HG02610 (cell line): ENCODE measurements around the gene ENTR1.
"Not testable (repeated sequence)": the region's sequence is repeated elsewhere in the genome, so short reads cannot be mapped to it uniquely, and the experiment has no call there.

Experiments used
- ATAC-seq: cut with Tn5 transposase; IDR thresholded peaks from one replicate; pipeline ENCODE4 v1.9.1; 2021; ENCODE audit warnings: mild to moderate bottlenecking, moderate library complexity; ENCODE audit not compliant: unreplicated experiment

ENTR1 gene

DNA sequence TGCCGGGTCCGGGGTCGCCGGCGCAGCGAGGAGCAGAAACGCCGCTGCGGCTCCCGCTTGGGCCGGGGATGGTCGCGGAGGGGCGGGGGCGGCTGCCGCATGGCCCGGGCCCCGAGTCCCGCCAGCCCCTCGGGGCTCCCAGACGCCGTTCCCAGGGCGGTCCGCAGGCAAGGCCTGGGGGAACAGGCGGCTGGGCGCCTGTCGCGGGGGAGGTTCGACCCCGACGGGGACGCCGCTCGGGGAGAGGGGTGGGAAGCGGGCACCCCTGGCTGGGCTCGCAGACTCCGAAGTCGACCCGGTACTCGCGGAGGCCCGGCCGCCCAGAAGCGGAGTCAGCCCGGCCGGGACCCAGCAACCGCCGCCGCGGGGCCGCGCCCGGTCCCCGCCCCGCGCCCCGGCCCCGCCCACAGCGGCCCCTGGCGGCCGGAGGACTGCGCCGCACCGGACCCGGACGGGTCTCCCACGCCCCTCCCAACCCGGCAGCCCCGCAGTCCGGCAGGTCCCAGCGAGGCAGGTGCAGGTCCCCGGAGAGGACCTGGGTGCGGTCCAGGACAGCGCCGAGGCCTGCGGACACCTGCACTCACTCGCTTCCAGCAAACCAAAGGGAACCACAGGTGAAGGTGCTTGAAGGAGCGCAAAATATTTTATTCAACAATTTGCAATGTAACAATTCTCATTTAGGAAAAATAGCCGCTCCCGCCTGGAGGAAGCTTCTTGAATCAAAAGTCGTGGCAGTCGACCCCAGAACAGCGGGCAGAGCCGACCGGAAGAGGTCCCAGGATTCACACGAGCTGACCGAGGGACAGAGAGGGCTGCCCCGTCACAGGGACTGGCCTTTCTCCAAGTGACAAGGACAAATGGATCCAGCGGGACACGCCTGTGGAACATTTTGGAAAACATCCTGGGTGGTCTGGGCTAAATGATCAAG, 29.3 kb upstream of the ENTR1 start, which contains the start of gene INPP5E:
INPP5E (minus strand) TSS at position 365 of the 928 bp plus-strand sequence. CDS start 426 bp downstream, outside the sequence.
- peak; percentile 60 for ATAC-seq

DNA sequence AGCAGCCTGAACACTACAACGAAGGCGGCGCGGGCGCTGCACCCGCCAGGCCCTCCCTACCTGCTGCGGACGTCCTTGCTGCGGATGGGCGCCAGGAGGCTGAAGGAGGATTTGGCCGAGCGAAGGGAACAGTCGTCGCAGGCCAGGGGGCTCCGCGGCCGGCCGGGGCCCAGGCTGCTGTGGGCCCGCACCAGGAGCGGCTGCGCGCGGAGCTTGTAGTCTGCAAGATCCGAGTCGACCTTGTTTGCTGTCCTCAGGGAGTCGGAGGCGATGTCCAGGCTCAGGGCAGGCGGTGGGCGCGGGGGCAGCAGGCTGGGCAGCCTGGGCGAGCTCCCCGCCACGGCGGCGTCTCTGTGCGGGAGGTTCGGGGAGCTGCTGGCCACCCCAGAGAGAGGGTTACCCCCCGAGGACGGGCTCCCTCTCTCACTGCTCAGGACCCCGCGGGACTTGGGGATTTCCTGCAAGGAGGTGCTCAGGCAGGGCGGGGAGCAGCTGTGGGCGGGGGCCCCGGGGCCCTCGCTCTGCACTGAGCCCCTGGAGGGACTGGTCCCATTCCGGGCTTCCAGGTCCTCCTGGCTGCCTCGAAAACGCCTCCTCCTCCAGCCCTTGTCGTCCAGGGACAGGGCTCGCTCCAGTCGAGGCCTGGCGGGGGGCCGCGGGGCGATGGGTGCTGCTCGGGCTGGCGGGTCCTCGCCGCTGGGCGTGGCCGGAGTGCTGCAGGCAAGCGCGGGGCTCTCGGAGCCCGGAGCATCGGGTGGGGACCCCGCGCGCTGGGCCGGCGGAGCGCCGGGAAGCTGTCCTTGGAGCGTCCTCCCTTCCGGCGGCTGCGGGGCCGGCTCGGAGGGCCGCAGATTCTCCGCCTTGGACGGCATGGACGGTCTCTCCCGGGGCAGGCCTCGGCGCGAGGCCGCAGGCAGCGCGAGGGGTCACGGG, 28.4 kb upstream of the ENTR1 start:
- ATAC-seq, result peak; percentile 48

DNA sequence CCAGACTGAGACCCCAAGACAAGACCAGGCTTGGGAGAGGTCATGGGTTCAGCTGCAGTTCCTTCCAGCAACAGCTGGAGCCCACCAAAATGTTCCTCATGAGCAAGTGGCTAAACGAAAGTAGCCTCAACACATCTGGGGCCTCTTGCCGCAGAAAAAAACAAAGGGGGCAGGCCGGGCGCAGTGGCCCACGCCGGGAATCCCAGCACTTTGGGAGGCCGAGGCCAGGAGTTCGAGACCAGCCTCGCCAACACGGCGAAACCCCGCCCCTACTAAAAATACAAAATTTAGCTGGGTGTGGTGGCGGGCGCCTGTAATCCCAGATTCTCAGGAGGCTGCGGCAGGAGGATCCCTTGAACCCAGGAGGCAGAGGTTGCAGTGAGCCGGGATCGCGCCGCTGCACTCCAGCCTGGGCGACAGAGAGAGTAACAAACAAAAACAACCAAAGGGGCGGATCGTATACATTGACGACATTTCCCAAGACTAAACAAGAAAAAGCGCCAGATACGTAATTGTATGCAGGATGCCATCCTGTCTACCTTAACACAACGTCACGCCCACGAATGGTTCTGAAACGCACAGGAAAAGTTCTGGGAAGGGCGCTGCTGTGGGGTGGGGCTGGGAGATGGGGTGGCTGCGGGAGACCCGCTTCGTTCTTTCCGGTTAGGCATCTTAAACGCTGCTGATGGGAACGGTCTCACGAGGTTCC, 27.6 kb upstream of the ENTR1 start:
- ATAC-seq, result no peak

DNA sequence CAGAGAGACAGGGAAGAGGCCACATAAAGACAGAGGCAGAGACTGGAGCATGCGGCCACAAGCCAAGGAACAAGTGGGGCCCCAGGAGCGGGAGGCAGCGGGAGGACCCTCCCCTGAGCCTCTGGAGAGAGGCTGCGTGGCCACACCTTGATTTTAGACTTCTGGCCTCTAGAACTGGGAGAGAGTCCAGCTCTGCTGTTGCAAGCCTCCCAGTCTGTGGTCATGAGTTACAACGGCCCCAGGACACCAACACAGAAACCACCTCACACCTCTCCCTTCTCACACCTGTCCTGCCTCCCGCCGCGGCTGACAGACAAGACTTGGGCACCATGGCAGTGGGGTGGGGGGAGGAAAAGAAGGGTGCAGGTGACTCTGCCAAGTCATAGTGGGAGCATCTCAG, 27.0 kb upstream of the ENTR1 start:
- no peak for ATAC-seq

DNA sequence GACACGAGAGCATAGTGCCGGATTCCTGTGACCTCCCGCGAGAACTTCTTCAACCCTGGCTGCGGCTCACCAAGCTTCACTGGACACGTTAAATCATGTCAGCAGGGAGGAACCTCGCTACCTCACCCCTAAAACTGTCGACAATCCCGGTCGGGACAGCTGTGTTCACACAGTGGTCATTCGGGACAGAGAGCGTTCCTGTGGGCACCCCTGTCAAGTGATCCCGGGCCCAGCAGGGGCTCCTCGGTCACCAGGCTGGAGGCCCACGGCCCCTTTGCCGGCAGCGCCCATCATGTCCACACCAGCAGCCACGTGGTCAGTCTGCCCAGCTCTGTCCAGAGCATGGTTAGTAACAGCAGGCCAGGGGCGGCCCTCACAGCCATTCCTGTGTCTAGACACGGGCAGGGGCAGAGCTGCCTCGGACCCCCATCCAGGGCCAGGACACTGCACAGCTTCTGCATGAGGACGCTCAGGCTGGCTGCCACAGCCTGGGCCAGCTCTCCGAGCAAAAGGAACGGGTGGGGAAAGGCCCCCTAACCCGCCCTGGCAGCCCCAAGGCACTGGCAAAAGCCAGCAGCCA, 25.7 kb upstream of the ENTR1 start:
- ATAC-seq, result no peak

DNA sequence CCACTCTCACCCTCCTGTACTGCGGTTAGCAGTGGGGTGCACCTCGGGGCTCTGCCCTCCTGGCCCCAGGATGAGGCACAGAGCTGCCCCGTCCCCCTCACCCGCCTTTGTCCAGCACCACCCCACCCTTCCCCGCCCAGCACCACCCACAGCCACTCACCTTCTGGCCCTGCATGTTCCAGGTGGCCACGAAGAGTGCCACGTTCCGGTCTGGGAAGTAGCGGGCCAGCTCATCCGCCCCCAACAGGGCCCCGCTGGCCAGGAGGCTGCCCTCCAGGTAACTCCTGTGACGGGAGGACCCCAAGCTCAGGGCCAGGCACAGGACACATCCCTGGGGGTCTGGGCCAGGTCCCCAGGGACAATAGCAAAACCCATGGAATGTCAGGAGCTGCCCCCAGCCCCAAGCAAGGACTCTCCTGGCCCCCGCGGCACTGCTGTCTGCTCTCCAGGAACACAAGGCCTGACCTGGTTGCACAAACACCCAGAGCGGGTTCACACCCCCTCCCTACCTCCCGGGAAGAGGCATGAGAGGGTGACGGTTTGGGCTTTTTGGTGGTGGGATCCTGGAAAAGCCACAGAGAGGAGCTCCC, 24.3 kb upstream of the ENTR1 start:
- ATAC-seq, result no peak

DNA sequence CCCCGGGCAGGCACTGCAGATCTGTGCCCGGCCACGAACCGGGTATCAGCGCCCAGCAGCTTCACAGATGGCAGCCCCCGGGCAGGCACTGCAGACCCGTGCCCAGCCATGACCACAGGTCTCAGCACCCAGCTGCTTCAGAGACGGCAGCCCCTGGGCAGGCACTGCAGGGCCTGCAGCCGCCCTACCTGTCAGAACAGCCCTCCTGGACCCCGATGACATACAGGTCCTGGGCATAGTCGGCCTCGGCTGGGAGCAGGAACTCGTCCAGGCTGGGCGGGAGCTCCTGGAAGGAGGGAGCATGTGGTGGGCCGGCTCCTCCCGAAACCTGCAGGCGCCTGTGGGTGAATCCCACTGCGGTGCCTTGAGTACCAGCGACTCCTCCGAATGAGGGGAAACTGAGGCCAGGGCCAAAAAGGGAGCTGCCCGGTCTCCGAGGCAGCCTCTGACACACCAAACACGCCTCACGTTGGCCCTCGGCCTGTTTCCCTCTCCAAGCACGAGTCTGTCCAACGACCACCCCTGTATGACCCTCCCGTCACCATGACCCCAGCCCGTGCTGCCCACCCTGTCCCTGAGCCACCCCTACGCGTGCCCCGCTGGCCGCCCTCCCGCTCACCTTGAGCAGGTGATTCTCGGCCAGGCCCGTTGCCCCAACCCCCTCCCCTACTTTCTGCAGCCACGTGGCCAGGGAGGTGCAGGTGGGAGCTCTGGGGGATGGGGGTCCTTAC, 23.6 kb upstream of the ENTR1 start:
- ATAC-seq, result no peak

- no peak for ATAC-seq
These were observed 22.8 kb upstream of the ENTR1 start for GRCh38 chr9:136433043-136433715.

DNA sequence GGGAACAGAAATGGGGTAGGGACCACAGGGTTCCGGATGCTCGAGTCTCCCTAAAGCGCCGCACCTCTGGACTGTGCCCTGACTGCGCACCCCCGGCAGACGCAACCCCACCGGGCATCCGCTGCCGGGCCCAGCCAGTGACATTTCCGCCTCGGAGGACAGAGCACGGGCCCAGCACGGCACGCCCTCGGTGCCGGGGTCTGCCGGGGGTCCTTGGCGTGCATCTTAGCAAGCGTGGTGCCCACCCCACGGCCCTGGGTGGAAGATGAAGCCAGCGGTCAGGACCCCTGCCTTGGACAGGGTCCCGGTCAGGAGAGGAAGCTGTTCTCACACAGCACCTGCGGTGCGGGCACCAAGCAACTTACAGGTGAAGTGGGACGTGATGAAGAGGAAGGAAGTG, 22.2 kb upstream of the ENTR1 start:
- no peak for ATAC-seq

GRCh38 chr9:136431782-136432350, 21.5 kb upstream of the ENTR1 start:
- ATAC-seq, result no peak

DNA sequence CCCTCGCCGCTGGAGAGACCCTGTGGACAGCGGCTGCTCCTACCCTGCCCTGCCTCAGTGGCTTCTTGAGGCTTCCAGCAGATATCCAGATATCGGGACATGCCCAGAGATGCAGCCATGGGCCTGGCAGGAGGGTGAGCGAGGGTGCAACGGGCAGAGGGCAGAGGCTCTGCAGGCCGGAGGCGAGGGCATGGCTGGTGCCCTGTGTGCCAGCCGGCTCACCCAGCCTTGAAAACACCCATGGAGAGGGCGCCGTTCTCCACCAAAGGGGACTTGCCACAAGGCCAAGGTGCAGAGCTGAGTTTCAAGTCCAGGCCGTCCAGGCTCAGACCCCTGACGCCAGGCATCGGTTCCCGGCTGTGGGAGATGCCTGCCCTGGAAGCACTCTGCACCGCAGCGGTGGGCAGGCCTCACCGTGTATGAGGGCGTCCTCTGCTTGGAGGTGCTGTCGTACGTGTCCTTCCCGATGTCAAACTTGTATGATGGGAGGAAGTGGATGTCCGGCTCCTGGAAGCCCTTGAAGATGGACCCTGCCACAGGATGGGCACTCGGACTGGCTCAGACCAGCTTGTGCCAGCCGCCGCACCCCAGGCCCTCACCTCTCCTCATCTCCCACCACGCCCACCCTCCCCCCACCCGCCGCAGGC, 20.3 kb upstream of the ENTR1 start:
- no peak for ATAC-seq

- no peak for ATAC-seq
These were observed 19.5 kb upstream of the ENTR1 start for GRCh38 chr9:136429683-136430491.

- ATAC-seq, result no peak
These were observed 18.7 kb upstream of the ENTR1 start for GRCh38 chr9:136429075-136429628.

- ATAC-seq, result no peak
These were observed 16.4 kb upstream of the ENTR1 start for GRCh38 chr9:136426787-136427186.

GRCh38 chr9:136425367-136425766, 15.0 kb upstream of the ENTR1 start:
- ATAC-seq, result not testable (repeated sequence)

GRCh38 chr9:136424750-136425362, 14.4 kb upstream of the ENTR1 start:
- ATAC-seq, result no peak
